HG03378 (cell line): ENCODE results near the gene ITGB3.

Source experiments
- ATAC-seq: cut with Tn5 transposase; IDR thresholded peaks from one replicate; pipeline ENCODE4 v1.9.1; 2021; ENCODE audit warnings: mild to moderate bottlenecking, moderate library complexity; ENCODE audit not compliant: unreplicated experiment

Gene ITGB3

DNA sequence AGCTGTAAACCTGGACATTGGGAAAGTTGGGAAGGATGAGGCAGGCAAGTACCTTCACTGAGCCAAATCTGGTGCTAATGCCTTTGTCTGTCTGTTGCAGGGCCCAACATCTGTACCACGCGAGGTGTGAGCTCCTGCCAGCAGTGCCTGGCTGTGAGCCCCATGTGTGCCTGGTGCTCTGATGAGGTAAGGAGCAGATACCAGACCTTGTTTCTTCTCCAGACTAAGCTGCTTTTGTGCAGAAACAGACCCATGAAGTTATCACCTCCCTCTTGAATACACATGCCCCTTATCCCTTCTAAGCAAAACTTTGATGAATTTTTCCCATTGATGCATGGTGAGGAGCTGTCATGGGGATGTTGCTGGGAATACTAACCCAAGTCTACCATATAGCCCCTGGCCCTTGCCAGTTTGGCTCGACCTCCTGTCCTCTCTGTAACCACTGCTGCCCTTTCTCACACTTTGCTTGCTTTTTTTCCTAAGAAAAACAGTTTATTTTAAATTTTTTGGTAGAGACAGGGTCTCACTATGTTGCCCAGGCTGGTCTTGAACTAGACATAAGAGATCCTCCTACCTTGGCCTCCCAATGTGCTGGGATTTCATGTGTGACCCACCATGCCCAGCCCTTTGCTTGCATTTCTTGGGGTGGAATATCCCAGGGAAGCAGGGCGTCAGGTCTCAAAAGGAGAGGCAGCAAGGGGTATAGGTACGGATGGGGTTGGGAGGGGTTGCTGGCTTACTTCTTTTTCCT lies 20.9 kb downstream of the ITGB3 start:
- ATAC-seq = no peak

GRCh38 chr17:47275245-47275984 lies 21.8 kb downstream of the ITGB3 start:
- ATAC-seq = no peak

DNA sequence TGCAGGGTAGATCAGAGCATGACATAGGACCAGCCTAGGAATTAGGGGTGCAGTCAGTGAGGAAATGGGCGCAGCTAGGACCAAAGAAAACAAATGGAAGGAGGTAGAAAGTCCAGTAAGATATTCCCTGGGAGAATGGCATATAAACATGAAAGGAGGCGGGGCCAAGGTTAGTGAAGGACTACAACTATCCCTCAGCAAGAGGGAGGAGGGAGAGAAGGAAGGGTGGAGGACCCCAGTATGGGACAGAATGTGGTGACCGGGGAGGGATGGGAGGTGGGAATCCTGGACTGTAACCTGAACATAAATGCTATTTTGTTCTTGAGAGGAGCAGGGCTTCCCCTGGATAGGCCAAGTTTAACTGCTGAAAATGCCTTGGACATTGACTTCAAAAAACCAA lies 22.8 kb downstream of the ITGB3 start:
- no peak for ATAC-seq

DNA sequence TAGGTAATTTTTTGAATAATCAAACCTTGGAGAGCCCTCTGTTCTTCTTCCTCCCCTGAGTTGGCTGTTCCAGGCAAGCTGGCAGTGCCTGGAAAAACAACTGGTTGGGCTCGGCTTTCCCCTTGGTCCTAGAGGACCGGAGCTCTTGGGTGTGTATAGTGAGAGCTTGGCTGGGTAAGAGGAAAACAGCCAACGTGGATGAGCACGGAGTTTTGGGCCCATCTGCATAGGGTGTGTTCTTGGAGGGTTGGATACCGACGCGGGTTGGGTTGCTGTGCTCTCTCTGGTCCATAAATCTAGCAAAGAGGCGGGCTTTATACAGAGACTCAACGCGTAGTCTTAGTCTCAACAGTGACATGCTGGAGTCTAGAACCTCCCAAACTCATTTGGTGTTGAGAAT lies 23.2 kb downstream of the ITGB3 start:
- ATAC-seq = no peak

DNA sequence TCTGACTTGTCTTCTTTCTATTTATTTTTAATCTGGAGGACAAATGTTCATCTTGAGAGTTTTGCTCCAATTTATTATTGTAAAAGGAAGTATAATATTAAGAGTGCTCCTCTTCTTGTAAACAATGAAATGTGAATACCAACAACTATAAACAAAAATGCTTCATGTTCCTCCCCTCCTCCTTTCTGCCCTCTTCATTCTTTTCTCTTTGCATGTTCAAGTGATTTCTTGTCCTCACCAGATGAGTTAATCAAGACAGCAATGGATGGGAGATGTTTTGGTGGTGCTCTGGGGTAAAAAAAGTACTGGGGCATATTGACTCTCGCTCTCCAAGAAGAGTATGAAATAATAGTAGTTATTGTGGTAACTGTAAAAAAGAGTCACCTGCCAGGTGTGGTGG lies 24.3 kb downstream of the ITGB3 start:
- no peak for ATAC-seq

GRCh38 chr17:47278561-47278960 lies 24.9 kb downstream of the ITGB3 start:
- no peak for ATAC-seq

DNA sequence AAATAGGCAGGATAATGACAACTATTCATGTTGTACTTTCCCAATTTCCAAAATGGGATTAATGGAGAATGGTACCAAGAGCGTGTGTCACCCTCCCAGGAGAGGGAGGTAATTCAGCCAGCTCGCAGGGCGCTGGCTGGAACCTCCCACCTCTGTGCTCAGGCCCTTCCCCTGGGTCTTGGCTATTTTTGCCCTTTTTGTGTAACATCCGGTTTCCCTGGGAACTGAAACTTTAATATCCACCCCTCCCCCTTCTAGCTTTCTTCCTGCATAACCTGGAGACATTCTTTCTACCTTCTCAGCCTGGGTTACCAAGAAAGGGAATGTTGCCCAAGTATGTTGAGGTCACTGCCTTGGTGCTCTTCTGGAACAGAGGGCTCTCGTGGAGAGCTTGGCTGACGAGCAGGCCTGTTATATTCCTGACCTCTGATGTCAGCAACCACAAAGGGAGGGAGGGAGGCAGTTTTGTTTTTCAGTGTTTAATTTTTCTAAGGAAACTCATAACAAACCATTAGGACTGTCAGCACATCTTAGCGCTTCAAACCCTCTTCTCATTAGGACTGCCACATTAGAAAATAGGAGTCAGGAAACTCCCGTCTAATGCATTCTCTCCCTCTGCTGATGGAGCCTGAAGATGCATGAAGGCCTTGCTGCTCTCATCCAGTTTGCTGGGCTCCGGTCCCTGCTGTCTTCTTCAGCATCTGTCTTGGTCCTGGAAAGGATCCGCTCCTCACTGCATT lies 25.6 kb downstream of the ITGB3 start:
- peak; percentile 59 for ATAC-seq

GRCh38 chr17:47280072-47280811 lies 26.6 kb downstream of the ITGB3 start:
- no peak for ATAC-seq

DNA sequence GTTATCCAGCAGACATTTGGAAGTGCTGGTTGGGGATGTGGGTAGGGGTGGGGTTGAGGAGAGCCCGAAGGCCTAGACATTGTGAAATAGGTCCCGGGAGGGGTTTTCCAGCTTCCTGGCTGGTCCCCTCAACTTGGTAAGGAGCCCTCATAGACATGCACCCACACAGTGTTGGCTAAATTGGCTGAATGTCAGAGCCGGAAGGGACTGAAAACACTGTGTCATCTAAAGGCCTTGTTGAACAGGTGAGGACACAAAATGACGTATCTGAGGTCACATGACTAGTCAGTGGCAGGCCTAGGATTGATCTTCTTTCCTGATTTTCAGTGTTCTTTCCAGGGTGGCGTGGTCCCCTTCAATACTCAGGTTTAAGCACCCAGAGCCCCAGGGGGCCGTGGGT lies 27.6 kb downstream of the ITGB3 start:
- no peak for ATAC-seq

GRCh38 chr17:47285003-47285402 lies 31.4 kb downstream of the ITGB3 start:
- ATAC-seq = no peak

- peak; percentile 73 for ATAC-seq
Observed at GRCh38 chr17:47286198-47286914, 32.7 kb downstream of the ITGB3 start.

DNA sequence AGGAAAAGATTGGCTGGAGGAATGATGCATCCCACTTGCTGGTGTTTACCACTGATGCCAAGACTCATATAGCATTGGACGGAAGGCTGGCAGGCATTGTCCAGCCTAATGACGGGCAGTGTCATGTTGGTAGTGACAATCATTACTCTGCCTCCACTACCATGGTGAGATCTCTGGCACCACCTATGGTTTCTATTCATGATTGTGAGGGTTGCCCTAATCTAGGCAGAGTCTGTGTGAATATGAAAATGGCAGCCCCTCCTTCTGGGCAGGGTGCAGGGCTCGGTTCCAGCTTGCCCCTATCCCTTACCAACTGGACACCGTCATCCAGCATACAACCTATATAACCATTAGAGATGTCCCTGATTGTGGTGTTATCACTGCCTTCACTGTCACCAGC lies 33.4 kb downstream of the ITGB3 start:
- no peak for ATAC-seq

- ATAC-seq = no peak
Observed at GRCh38 chr17:47287639-47288038, 34.0 kb downstream of the ITGB3 start.

- ATAC-seq = no peak
Observed at GRCh38 chr17:47288531-47289116, 35.0 kb downstream of the ITGB3 start.

GRCh38 chr17:47289302-47289701 lies 35.7 kb downstream of the ITGB3 start:
- no peak for ATAC-seq

DNA sequence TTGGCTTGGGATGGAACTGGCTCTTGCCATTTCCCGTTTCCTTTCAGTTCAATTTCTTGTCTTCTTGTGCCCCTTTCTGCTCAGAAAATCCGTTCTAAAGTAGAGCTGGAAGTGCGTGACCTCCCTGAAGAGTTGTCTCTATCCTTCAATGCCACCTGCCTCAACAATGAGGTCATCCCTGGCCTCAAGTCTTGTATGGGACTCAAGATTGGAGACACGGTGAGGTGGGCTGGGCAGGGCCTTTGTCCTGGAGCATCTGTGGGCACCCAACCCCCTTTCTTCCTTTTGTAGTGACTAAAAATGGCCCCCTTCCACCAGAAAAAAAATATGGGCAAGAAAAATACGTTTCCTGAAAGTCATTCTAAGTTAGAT lies 37.2 kb downstream of the ITGB3 start:
- no peak for ATAC-seq

DNA sequence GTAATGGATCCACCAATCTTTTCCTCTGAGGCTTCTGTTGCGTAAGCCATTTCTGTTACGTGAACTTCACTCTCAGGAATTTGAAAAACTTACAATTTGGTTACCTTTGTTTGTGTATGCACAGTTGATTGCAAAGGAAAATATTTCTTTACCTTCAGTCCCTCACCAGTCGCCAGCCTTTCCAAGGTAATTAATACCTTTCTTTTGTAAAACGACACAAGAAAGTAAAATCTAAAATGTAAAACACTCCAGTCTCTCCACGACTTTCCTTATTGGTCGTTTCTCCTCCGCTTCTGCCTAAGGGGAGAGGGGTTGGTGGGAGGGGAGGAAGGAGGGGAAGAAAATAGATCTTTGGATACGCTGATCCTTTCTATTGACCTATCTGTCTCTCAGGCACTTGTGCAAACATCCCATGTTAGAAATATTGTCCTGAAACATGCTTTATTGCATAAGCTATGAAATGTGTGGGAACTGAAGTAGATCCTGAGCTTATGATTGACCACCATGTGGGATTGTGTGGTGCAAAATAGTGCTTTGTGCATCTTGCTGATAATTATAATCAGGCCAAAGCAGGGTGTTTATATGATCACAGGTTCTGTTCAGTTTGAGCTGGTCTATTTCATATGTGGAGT lies 37.7 kb downstream of the ITGB3 start:
- ATAC-seq = no peak

DNA sequence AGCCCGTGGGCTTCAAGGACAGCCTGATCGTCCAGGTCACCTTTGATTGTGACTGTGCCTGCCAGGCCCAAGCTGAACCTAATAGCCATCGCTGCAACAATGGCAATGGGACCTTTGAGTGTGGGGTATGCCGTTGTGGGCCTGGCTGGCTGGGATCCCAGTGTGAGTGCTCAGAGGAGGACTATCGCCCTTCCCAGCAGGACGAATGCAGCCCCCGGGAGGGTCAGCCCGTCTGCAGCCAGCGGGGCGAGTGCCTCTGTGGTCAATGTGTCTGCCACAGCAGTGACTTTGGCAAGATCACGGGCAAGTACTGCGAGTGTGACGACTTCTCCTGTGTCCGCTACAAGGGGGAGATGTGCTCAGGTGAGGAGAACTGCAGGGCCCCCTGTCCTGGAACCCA lies 38.6 kb downstream of the ITGB3 start:
- ATAC-seq = no peak

DNA sequence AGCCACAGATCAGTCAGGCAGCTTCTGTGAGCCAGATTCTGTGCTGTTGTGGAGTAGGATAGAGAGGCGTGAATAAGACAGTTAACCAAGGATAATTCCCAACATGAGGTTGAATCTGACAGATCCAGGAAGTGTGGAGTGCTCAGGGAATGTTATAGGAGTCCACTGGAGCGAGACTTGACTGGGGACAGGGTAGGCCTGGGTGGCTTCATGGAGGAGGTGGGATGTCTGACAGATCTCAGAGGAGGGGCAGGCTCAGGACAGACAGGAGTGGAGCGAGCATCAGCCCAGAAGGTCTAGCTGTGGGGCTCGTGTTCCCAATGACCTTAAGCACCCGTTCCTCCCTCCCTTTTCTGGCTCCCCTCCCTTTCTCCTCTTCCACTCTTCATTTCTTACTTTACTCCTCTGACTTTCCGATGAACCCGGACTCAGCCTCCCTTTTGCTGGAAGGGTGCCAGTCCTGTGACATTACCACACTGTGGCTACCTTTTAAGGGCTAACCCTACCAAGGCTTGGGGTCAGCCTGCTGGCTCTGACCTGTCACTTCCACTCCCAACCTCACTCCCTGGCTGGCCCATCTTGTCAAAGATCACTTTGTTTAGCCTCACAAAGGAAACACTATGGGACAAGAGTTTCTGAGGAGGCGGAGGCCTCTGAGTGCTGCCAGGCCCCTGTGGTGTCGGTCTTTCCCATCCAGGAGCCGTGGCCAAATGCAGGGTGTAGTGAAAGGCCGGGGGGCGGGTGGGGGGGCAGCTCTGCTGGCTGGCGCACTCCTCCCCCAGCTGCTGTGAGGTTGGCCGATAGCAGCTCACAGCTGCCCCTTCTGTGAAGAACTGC lies 41.6 kb downstream of the ITGB3 start:
- no peak for ATAC-seq
